Measurements from ENCODE around the gene HEATR5A. TPM values are rescaled to one million over a fixed set of nuclear protein-coding genes. Genes with fewer than 3 reads are reported as not detected.
"Not testable (repeated sequence)": the region's sequence is repeated elsewhere in the genome, so short reads cannot be mapped to it uniquely, and the experiment has no call there.

The HEATR5A gene
- total RNA-seq, 4 donors from 2014 or later: 22.9 to 32.0 (median 25.8) TPM

DNA sequence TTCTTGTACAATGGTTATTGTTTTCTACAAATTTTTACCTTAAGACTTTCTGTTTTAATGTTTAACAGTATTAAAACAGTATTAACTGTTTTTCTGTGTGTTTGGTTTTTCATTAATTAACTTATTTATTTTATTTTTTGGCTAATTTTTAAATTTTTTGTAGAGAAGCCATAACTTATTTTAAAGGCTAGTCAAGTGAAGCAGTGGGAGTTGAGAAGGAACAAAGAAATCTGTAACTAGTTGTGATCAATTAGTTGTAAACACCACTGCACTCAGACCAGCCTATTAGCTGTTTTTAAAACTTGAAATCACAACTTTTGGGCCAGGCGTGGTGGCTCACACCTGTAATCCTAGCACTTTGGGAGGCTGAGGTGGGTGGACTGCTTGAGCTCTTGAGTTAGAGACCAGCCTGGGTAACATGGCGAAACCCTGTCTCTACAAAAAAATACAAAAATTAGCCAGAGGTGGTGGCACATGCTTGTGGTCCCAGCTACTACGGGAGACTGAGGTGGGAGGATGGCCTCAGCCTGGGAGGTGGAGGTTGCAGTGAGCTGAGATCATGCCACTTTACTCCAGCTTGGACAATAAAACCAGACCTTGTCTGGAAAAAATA, 161.8 kb downstream of the HEATR5A start:
- H3K36me3 ChIP-seq: no peaks in the 10 kb centered on the region
- WGBS, 2 donors: 96 to 97% methylated on average over 3 of the region's 3 CpGs
- no peak overlapping the region for H3K4me3 ChIP-seq
- H3K4me1 ChIP-seq: peaks cover 0 to 22% (median 2%) of the 10 kb centered on the region in 4 donors
- H3K27ac ChIP-seq: no peak overlapping the region
- TF ChIP-seq, protein P1, sequence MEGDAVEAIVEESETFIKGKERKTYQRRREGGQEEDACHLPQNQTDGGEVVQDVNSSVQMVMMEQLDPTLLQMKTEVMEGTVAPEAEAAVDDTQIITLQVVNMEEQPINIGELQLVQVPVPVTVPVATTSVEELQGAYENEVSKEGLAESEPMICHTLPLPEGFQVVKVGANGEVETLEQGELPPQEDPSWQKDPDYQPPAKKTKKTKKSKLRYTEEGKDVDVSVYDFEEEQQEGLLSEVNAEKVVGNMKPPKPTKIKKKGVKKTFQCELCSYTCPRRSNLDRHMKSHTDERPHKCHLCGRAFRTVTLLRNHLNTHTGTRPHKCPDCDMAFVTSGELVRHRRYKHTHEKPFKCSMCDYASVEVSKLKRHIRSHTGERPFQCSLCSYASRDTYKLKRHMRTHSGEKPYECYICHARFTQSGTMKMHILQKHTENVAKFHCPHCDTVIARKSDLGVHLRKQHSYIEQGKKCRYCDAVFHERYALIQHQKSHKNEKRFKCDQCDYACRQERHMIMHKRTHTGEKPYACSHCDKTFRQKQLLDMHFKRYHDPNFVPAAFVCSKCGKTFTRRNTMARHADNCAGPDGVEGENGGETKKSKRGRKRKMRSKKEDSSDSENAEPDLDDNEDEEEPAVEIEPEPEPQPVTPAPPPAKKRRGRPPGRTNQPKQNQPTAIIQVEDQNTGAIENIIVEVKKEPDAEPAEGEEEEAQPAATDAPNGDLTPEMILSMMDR (IDR thresholded peaks at IDR 0.05): no peak
- TF ChIP-seq POLR2A (IDR thresholded peaks at IDR 0.05) (no peak), EP300 (IDR thresholded peaks at IDR 0.05) (no peak)
- DNase-seq (ENCODE audit: low spot score in 2 of 2): no peak
- H3K27me3 ChIP-seq: no peaks in the 10 kb centered on the region
- no peaks in the 10 kb centered on the region for H3K9me3 ChIP-seq

DNA sequence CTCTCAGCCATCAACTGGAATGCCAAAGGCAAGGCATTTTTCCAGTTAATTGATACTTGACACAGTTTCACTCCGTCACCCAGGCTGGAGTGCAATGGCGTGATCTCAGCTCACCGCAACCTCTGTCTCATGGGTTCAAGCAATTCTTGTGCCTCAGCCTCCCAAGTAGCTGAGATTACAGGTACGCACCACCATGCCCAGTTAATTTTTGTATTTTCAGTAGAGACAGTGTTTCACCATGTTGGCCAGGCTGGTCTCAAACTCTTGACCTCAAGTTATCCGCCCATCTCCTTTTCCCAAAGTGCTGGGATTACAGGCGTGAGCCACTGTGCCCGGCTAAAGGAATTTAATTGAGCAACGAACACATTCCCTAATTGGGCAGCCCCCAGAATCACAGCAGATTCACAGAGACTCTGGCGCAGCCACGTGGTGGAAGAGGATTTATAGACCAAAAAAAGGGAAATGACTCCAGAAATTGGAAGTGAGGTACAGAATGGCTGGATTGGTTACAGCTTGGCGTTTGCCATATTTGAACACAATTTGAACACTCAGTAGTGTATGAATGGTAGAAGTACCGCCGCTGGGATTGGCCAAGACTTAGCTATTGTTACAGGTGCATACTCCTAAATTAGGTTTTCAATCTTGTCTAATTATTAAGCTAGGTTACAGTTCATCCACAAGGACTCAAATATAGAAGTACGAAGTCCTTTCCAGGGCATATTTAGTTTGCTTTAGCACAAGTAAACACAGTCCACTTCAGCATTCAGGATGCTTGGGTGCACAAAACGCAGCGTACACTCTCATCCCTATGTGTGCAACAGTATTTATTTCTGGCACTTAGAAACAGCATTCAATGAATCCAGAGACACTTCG, 162.6 kb downstream of the HEATR5A start:
- H3K4me3 ChIP-seq; DNase-seq (ENCODE audit: low spot score in 2 of 2); H3K9me3 ChIP-seq; H3K27ac ChIP-seq; H3K36me3 ChIP-seq; H3K27me3 ChIP-seq: not testable (repeated sequence)
- 88% methylated on average over 17 of the region's 17 CpGs for WGBS, 2 donors
- peaks cover 0 to 15% (median 2%) of the 10 kb centered on the region in 4 donors for H3K4me1 ChIP-seq

DNA sequence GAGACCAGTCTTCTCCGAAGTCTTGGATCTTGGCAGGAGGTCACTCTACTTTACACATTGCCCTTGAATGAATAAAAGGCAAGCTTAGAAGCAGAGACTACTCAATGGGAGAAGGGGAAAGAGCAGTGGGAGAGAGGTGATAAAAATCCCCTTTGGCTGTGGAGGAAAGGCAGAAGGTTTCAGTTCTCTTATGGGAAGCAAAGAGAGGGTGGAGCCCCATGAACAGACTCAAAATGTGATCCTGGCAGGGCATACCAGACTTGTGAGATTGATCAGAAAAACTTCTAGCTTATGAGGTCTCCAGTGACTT, 163.2 kb downstream of the HEATR5A start:
- H3K9me3 ChIP-seq: no peaks in the 10 kb centered on the region
- H3K4me3 ChIP-seq: no peak overlapping the region
- no peak overlapping the region for H3K27ac ChIP-seq
- no peaks in the 10 kb centered on the region for H3K36me3 ChIP-seq
- TF ChIP-seq POLR2A (IDR thresholded peaks at IDR 0.05) (no peak), EP300 (IDR thresholded peaks at IDR 0.05) (no peak)
- TF ChIP-seq, protein P1 (IDR thresholded peaks at IDR 0.05): no peak
- H3K27me3 ChIP-seq: no peaks in the 10 kb centered on the region
- DNase-seq (ENCODE audit: low spot score in 2 of 2): no peak
- WGBS, 2 donors: 95 to 100% methylated on average over 1 of the region's 1 CpG
- H3K4me1 ChIP-seq: peaks cover 0 to 10% (median 0%) of the 10 kb centered on the region in 4 donors

DNA sequence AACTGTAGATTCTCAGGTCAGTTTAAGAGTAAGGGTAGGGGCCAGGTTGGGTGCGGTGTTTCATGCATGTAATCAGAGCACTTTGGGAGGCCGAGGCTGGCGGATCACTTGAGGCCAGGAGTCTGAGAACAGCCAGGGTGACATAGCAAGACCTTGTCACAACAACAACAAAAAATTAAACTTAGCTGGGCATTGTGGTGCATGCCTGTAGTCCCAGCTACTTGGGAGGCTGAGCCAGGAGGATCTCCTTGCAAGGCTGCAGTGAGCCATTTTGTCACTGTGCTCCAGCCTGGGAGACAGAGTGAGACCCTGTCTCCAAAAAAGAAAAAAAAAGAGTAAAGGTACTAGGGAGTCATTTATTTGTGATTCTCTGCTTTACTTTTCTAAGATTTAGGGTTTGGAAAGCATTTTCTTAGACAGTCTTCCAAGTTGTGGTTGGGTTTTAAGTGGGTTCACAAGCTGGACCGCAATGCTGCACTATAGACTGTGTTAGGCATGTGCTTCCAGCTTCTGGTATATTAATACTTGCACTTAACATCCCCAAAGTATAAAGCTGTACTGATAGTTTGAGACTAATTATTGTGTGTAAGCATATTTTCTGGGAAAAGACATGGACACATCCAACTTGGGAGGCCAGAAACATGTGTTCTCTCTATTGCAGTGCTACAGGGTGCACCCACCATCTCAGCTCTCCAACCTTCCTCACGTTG, 163.7 kb downstream of the HEATR5A start:
- no peaks in the 10 kb centered on the region for H3K27me3 ChIP-seq
- DNase-seq (ENCODE audit: low spot score in 2 of 2): no peak
- no peaks in the 10 kb centered on the region for H3K36me3 ChIP-seq
- no peak for TF ChIP-seq EP300 (IDR thresholded peaks at IDR 0.05)
- TF ChIP-seq POLR2A (IDR thresholded peaks at IDR 0.05): no peak
- TF ChIP-seq, protein P1 (IDR thresholded peaks at IDR 0.05): no peak
- H3K27ac ChIP-seq: no peak overlapping the region
- no peaks in the 10 kb centered on the region for H3K9me3 ChIP-seq
- peaks cover 0 to 5% (median 0%) of the 10 kb centered on the region in 4 donors for H3K4me1 ChIP-seq
- no peak overlapping the region for H3K4me3 ChIP-seq
- WGBS, 2 donors: 90 to 96% methylated on average over 5 of the region's 5 CpGs

DNA sequence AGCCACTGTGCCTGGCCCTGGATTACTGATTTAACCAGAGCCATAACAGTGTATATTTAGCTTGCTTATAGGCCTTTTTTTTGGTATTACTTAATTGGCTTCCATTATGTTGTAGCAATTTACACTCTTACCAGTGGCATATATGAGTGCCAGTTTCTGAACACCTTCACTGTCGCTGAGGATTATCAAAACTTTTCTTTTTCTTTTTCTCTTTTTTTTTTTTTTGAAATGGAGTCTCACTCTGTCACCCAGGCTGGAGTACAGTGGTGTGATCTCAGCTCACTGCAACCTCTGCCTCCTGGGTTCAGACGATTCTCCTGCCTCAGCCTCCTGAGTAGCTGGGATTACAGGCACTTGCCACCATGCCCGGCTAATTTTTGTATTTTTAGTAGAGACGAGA, 164.4 kb downstream of the HEATR5A start:
- DNase-seq (ENCODE audit: low spot score in 2 of 2); H3K27me3 ChIP-seq; H3K36me3 ChIP-seq; H3K4me3 ChIP-seq; H3K27ac ChIP-seq; H3K4me1 ChIP-seq; H3K9me3 ChIP-seq: not testable (repeated sequence)
- WGBS, 2 donors: 96 to 97% methylated on average over 4 of the region's 4 CpGs

DNA sequence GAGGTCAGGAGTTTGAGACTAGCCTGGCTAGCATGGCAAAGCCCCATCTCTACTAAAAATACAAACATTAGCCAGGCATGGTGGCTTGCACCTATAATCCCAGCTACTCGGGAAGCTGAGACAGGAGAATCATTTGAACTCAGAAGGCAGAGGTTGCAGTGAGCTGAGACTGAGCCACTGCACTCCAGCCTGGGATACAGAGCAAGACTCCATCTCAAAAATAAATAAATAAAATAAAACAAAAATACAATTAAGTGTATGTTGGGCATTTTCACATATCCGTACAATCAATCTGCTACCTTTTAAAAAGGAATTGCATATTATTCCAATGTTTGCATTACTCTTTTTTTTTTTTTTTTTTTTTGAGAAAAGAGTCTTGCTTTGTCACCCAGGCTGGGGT, 165.1 kb downstream of the HEATR5A start:
- H3K27ac ChIP-seq: no peak overlapping the region
- 92 to 93% methylated on average over 2 of the region's 2 CpGs for WGBS, 2 donors
- no peaks in the 10 kb centered on the region for H3K27me3 ChIP-seq
- DNase-seq (ENCODE audit: low spot score in 2 of 2): no peak
- no peaks in the 10 kb centered on the region for H3K4me1 ChIP-seq
- TF ChIP-seq POLR2A (IDR thresholded peaks at IDR 0.05): no peak
- no peak overlapping the region for H3K4me3 ChIP-seq
- H3K9me3 ChIP-seq: no peaks in the 10 kb centered on the region
- H3K36me3 ChIP-seq: no peaks in the 10 kb centered on the region

Data from tibial nerve (tissue), 4 donors.